DOHH2 (cell line): ENCODE measurements around the gene INF2.

Experiments
- H3F3A ChIP-seq: fragments of 200-600 bp; sonication (generic), shearing (Covaris generic); 2 replicates; pipeline ENCODE4 v1.6.0; 2016; ENCODE audit warnings: antibody characterized with exemption, mild to moderate bottlenecking; ENCODE audit not compliant: control insufficient read depth, insufficient read depth
- H3K27ac ChIP-seq: fragments of 200-600 bp; sonication (generic); 2 replicates; pipeline ENCODE4 v1.5.1; 2014; ENCODE audit warnings: low read depth, mild to moderate bottlenecking, low read length, moderate library complexity
- H3K27me3 ChIP-seq: fragments of 200-600 bp; sonication (generic); 2 replicates; pipeline ENCODE4 v1.6.1; 2014; ENCODE audit warnings: mild to moderate bottlenecking, low read length, mixed read lengths; ENCODE audit not compliant: control insufficient read depth
- H3K36me3 ChIP-seq: fragments of 200-600 bp; sonication (generic); 2 replicates; pipeline ENCODE4 v1.6.1; 2014; ENCODE audit warnings: mild to moderate bottlenecking, low read length, moderate library complexity, mixed read lengths; ENCODE audit not compliant: control insufficient read depth
- H3K4me1 ChIP-seq: fragments of 200-600 bp; sonication (generic); 2 replicates; pipeline ENCODE4 v1.6.1; 2014; ENCODE audit warnings: mild to moderate bottlenecking, low read length, mixed read lengths; ENCODE audit not compliant: control insufficient read depth
- H3K4me2 ChIP-seq: fragments of 200-600 bp; sonication (generic); 2 replicates; pipeline ENCODE4 v1.6.0; 2014; ENCODE audit warnings: mild to moderate bottlenecking, low read length, moderate library complexity
- H3K4me3 ChIP-seq: fragments of 200-600 bp; sonication (generic); 2 replicates; pipeline ENCODE4 v1.5.1; 2014; ENCODE audit warnings: mild to moderate bottlenecking, low read length, mixed read lengths
- H3K79me2 ChIP-seq: fragments of 200-600 bp; sonication (generic); 2 replicates; pipeline ENCODE4 v1.6.1; 2014; ENCODE audit warnings: mild to moderate bottlenecking, low read length, mixed read lengths; ENCODE audit not compliant: control insufficient read depth
- H3K9me2 ChIP-seq: fragments of 200-600 bp; sonication (generic); replicated peaks from 2 replicates; pipeline ENCODE4 v1.6.1; 2014; ENCODE audit warnings: mild to moderate bottlenecking, low read length, mixed read lengths; ENCODE audit not compliant: control insufficient read depth
- H3K9me3 ChIP-seq: fragments of 200-600 bp; sonication (generic); 2 replicates; pipeline ENCODE4 v1.6.1; 2014; ENCODE audit warnings: antibody characterized with exemption, low read length, mixed read lengths; ENCODE audit not compliant: control insufficient read depth, insufficient read depth
- H4K20me1 ChIP-seq: fragments of 200-600 bp; sonication (generic); 2 replicates; pipeline ENCODE4 v1.6.0; 2014; ENCODE audit warnings: low read depth, mild to moderate bottlenecking, antibody characterized with exemption, low read length, moderate library complexity; ENCODE audit not compliant: control insufficient read depth, insufficient read depth
- CTCF ChIP-seq: fragments of 200-600 bp; sonication (generic); IDR thresholded peaks from one replicate; pipeline ENCODE4 v1.5.1; 2014; ENCODE audit warnings: antibody characterized with exemption, mild to moderate bottlenecking, low read depth, low read length; ENCODE audit not compliant: poor library complexity, severe bottlenecking
- EZH2phosphoT487 ChIP-seq: fragments of 200-600 bp; sonication (generic); IDR thresholded peaks from 2 replicates; pipeline ENCODE4 v1.6.1; 2017; ENCODE audit warnings: borderline replicate concordance, mild to moderate bottlenecking, antibody characterized with exemption, low read length, moderate library complexity, mixed read lengths

INF2 gene

GRCh38 chr14:104695660-104696000, 6.2 kb downstream of the INF2 start:
- no peak for TF ChIP-seq EZH2phosphoT487
- TF ChIP-seq CTCF = no peak
- H4K20me1 ChIP-seq = 0 out of 2 replicates have a peak, but pooled peaks cover 3% of the 10 kb centered on the region

GRCh38 chr14:104696671-104697316, 7.4 kb downstream of the INF2 start:
- Histone ChIP-seq H3K36me3 (peaks cover 11% of the 10 kb centered on the region), H3K4me2 (no peak overlapping the region), H3K27me3 (no peaks in the 10 kb centered on the region), H3K4me3 (no peak overlapping the region), H3K9me3 (no peaks in the 10 kb centered on the region), H3K9me2 (no peaks in the 10 kb centered on the region), H4K20me1 (no peaks in the 10 kb centered on the region), H3K27ac (no peak overlapping the region), H3K79me2 (peaks cover 36% of the 10 kb centered on the region), H3K4me1 (no peaks in the 10 kb centered on the region), H3F3A (no peaks in the 10 kb centered on the region)
- TF ChIP-seq EZH2phosphoT487 (no peak), CTCF (no peak)

More at GRCh38 chr14:104695660-104696000, 6.2 kb downstream of the INF2 start:
- H3K36me3 ChIP-seq = peaks cover 16% of the 10 kb centered on the region
- H3K4me2 ChIP-seq = no peak overlapping the region
- H3K9me2 ChIP-seq = no peaks in the 10 kb centered on the region
- no peaks in the 10 kb centered on the region for H3K27me3 ChIP-seq
- H3K9me3 ChIP-seq = no peaks in the 10 kb centered on the region
- H3K4me3 ChIP-seq = no peak overlapping the region
- no peaks in the 10 kb centered on the region for H3F3A ChIP-seq
- H3K79me2 ChIP-seq = peaks cover 47% of the 10 kb centered on the region
- H3K4me1 ChIP-seq = peaks cover 9% of the 10 kb centered on the region
- no peak overlapping the region for H3K27ac ChIP-seq

DNA sequence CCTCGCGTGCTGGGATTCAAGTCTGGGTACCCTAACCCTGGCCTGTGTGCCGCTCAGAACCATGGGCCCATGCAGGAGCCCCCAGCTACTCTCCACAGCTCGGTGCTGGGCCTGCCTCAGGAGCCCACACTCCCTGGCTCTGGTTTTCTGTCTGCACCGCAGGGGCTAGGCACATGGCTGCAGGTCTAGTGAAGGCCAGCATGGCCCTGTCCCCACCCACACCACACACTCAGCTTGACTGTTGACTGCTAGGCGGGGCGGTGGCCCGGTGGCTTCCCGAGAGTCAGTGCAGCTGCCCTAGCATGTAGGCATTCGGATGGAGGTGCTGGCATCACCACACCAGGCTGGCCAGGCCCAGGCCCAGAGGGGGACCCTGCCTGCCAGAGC, 7.9 kb downstream of the INF2 start:
- Histone ChIP-seq H3K4me3 (no peak overlapping the region), H3K9me2 (no peaks in the 10 kb centered on the region), H3K4me1 (no peaks in the 10 kb centered on the region), H3K36me3 (peaks cover 7% of the 10 kb centered on the region), H3K9me3 (no peaks in the 10 kb centered on the region), H3K4me2 (no peak overlapping the region), H3K27ac (no peak overlapping the region), H3K79me2 (peaks cover 30% of the 10 kb centered on the region), H3F3A (no peaks in the 10 kb centered on the region), H3K27me3 (no peaks in the 10 kb centered on the region), H4K20me1 (no peaks in the 10 kb centered on the region)
- TF ChIP-seq CTCF (no peak), EZH2phosphoT487 (no peak)
